HepG2 (cell line): ENCODE data around the gene CDC42BPG. TPM values are rescaled to one million over a fixed set of nuclear protein-coding genes. Genes with fewer than 3 reads are reported as not detected.

Experiments
- ATAC-seq: fragments of 200-7000 bp; cut with Tn5 transposase; 3 replicates; pipeline ENCODE4 v1.9.1; 2020; ENCODE audit warnings: mild to moderate bottlenecking, moderate library complexity
- BruUV-seq: library from RNA; stranded (reverse); fragments of 400-500 nt; replicated peaks from 2 replicates; lab custom pipeline; 2021; lab: Mats Ljungman, UMichigan
- CTCF ChIA-PET: fragments of 300-600 bp; formaldehyde crosslinking; extraction: SDS; loops from one replicate; lab custom pipeline; 2021; ENCODE audit warnings: low total read pairs, inconsistent platforms, low intra/inter-chr PET ratio; lab: Yijun Ruan, JAX
- POLR2A ChIA-PET: fragments of 350-600 bp; sonication (Branson Sonifier 250); formaldehyde crosslinking; loops from one replicate; lab custom pipeline; 2020; ENCODE audit warnings: antibody characterized with exemption, inconsistent platforms; lab: Yijun Ruan, JAX
- DNase-seq: peaks from one replicate; pipeline ENCODE4 v3.0.0-alpha.2; 2015; ENCODE audit warnings: low spot score
- FAIRE-seq: peaks from 3 replicates; lab custom pipeline; 2011; peaks lifted over from hg19 to GRCh38; lab: Jason Lieb, UNC
- H2AFZ ChIP-seq: one replicate; pipeline ENCODE4 v1.6.1; 2011; ENCODE audit warnings: low read length, inconsistent platforms
- H3K27ac ChIP-seq: fragments of 300-600 bp; 3 replicates; pipeline ENCODE4 v1.8.0; 2011; ENCODE audit warnings: mixed run types, mild to moderate bottlenecking, mixed read lengths, low read length, inconsistent platforms; ENCODE audit not compliant: insufficient read depth; ENCODE audit errors: extremely low read length
- H3K27me3 ChIP-seq, 2 experiments: fragments of 200-600 bp in 1 of 2; 2 replicates in 1 of 2; 3 replicates in 1 of 2; pipeline versions ENCODE4 v1.6.0 to v1.8.0; 2011; ENCODE audit warnings: low read length in 2 of 2, mild to moderate bottlenecking in 2 of 2, moderate library complexity in 2 of 2, inconsistent platforms in 1 of 2; ENCODE audit not compliant: insufficient read depth in 2 of 2, control insufficient read depth in 1 of 2
- H3K36me3 ChIP-seq, 2 experiments: fragments of 200-600 bp in 1 of 2; replicated peaks in 1 of 2; 2 replicates in 1 of 2; 3 replicates in 1 of 2; pipeline versions ENCODE4 v1.5.1 to v1.8.0; 2011; ENCODE audit warnings: low read length in 2 of 2, inconsistent platforms in 1 of 2; ENCODE audit not compliant: insufficient read depth in 2 of 2, control insufficient read depth in 1 of 2
- H3K4me1 ChIP-seq: 2 replicates; pipeline ENCODE4 v1.5.1; 2012; ENCODE audit warnings: low read length, inconsistent platforms; ENCODE audit not compliant: insufficient read depth
- H3K4me2 ChIP-seq: 2 replicates; pipeline ENCODE4 v1.6.0; 2011; ENCODE audit warnings: low read depth, low read length, inconsistent platforms
- H3K4me3 ChIP-seq, 3 experiments: fragments of 200-600 bp in 1 of 3; sonication (generic), shearing (Covaris generic) in 1 of 3; replicated peaks in 1 of 3; 2 replicates each; pipeline ENCODE4 v1.5.1; 2011 to 2016; ENCODE audit warnings: low read length in 3 of 3, inconsistent platforms in 2 of 3, low read depth in 2 of 3, mild to moderate bottlenecking in 2 of 3, control low read depth in 1 of 3, mixed read lengths in 1 of 3; ENCODE audit not compliant: insufficient read depth in 1 of 3
- H3K79me2 ChIP-seq: one replicate; pipeline ENCODE4 v1.6.1; 2011; ENCODE audit warnings: low read length, inconsistent platforms; ENCODE audit not compliant: insufficient read depth
- H3K9ac ChIP-seq: 2 replicates; pipeline ENCODE4 v1.6.0; 2011; ENCODE audit warnings: mild to moderate bottlenecking, low read depth, low read length, inconsistent platforms; ENCODE audit not compliant: insufficient read depth
- H3K9me3 ChIP-seq: 2 replicates; pipeline ENCODE4 v1.5.1; 2012; ENCODE audit warnings: mild to moderate bottlenecking, low read length
- H4K20me1 ChIP-seq: 2 replicates; pipeline ENCODE4 v1.6.0; 2011; ENCODE audit warnings: inconsistent platforms, mild to moderate bottlenecking, low read length, moderate library complexity; ENCODE audit not compliant: insufficient read depth
- IRF2 ChIP-seq: IDR thresholded peaks from 2 replicates; pipeline ENCODE4 v1.6.1; 2018; ENCODE audit warnings: missing genetic modification reagents, missing compliant biosample characterization
- KMT2A ChIP-seq: sonication (generic); formaldehyde crosslinking; IDR thresholded peaks from 2 replicates; pipeline ENCODE4 v1.4.0; 2020; ENCODE audit warnings: missing genetic modification reagents
- MED1 ChIP-seq: sonication (generic); formaldehyde crosslinking; IDR thresholded peaks from 2 replicates; pipeline ENCODE4 v1.4.0; 2020; ENCODE audit warnings: missing genetic modification reagents
- MED13 ChIP-seq: sonication (generic); formaldehyde crosslinking; IDR thresholded peaks from 2 replicates; pipeline ENCODE4 v1.5.0; 2020; ENCODE audit warnings: missing genetic modification reagents
- MXD1 ChIP-seq: sonication (generic); formaldehyde crosslinking; IDR thresholded peaks from 2 replicates; pipeline ENCODE4 v1.4.0; 2020; ENCODE audit warnings: mild to moderate bottlenecking, missing genetic modification reagents
- NFAT5 ChIP-seq: sonication (generic); formaldehyde crosslinking; IDR thresholded peaks from 2 replicates; pipeline ENCODE4 v1.4.0; 2020; ENCODE audit warnings: missing genetic modification reagents
- PHF8 ChIP-seq: sonication (generic); formaldehyde crosslinking; IDR thresholded peaks from 2 replicates; pipeline ENCODE4 v1.5.0; 2020; ENCODE audit warnings: missing genetic modification reagents
- ZFP36L1 ChIP-seq: sonication (generic); formaldehyde crosslinking; IDR thresholded peaks from 2 replicates; pipeline ENCODE4 v1.8.0; 2022; ENCODE audit warnings: mild to moderate bottlenecking, missing genetic modification reagents, moderate library complexity
- ZNF574 ChIP-seq: sonication (generic); formaldehyde crosslinking; IDR thresholded peaks from 2 replicates; pipeline ENCODE4 v1.4.0; 2020; ENCODE audit warnings: missing genetic modification reagents
- ZNF589 ChIP-seq: sonication (generic); formaldehyde crosslinking; conservative IDR thresholded peaks from 2 replicates; pipeline ENCODE4 v1.8.0; 2022; ENCODE audit warnings: mild to moderate bottlenecking, moderate library complexity, missing genetic modification reagents
- ZNF598 ChIP-seq: sonication (generic); formaldehyde crosslinking; IDR thresholded peaks from 2 replicates; pipeline ENCODE4 v1.5.1; 2020; ENCODE audit warnings: mild to moderate bottlenecking, missing genetic modification reagents, borderline replicate concordance
- ZNF703 ChIP-seq: sonication (generic); formaldehyde crosslinking; IDR thresholded peaks from 2 replicates; pipeline ENCODE4 v1.5.1; 2020; ENCODE audit warnings: missing genetic modification reagents, mild to moderate bottlenecking, moderate library complexity, borderline replicate concordance
- ZNF83 ChIP-seq: sonication (generic); formaldehyde crosslinking; IDR thresholded peaks from 2 replicates; pipeline ENCODE4 v1.4.0; 2020; ENCODE audit warnings: missing genetic modification reagents, mild to moderate bottlenecking, borderline replicate concordance
- ZSCAN5A ChIP-seq: sonication (generic); formaldehyde crosslinking; IDR thresholded peaks from 2 replicates; pipeline ENCODE4 v1.8.0; 2022; ENCODE audit warnings: mild to moderate bottlenecking, missing genetic modification reagents, borderline replicate concordance
- WGBS: methylation state at CpG from one replicate; pipeline ENCODE4 v1.1.6; 2017; ENCODE audit warnings: low lambda C conversion rate; 5-methylcytosine and 5-hydroxymethylcytosine counted together
- in situ Hi-C: cut with HindIII; loops from 2 replicates; pipeline ENCODE4 v1.10.0; 2017; ENCODE audit warnings: low pct_unique_long_range_greater_than_20kb; ENCODE audit not compliant: extremely low pct_ligation_motif_present
- intact Hi-C: fragments of 100-400 bp; cut with micrococcal nuclease; formaldehyde crosslinking; loops from one replicate; pipeline ENCODE4 v1.10.0; 2022; ENCODE audit not compliant: unreplicated experiment
- polyA plus RNA-seq, 8 experiments: library from polyadenylated mRNA; depleted of rRNA in 3 of 8; stranded (reverse) in 7 of 8; unstranded in 1 of 8; fragments of >200 nt; fragmentation: Illumina TruSeq in 4 of 8; extraction: Trizol in 4 of 8; gene quantifications; 2 replicates each; pipeline versions ENCODE4 v1.2.1 to v1.2.3, GENCODE V29; 2011 to 2016; ENCODE audit warnings: low read depth in 4 of 8, missing spikeins in 1 of 8, mixed read lengths in 1 of 8; ENCODE audit not compliant: insufficient read depth in 1 of 8
- total RNA-seq, 5 experiments: library from RNA; depleted of rRNA; stranded (reverse); fragments of >200 nt; fragmentation: Illumina TruSeq; extraction: Trizol; gene quantifications; 2 replicates each; pipeline ENCODE4 v1.2.3, GENCODE V29; 2016; ENCODE audit warnings: low read depth in 1 of 5

Gene CDC42BPG
- total and polyA plus RNA-seq, 2 of the 13 experiments (the other 11 are each of a cell fraction or from before 2014, with no cell fraction given): 0.55 to 1.4 TPM

GRCh38 chr11:64876835-64877341 is 32.4 kb upstream of the CDC42BPG start:
- FAIRE-seq: peak; percentile 59
- no peak for TF ChIP-seq NFAT5
- TF ChIP-seq ZSCAN5A (CRISPR knock-in tag): no peak
- TF ChIP-seq ZNF83 (CRISPR knock-in tag): no peak
- no peak for TF ChIP-seq ZNF703 (CRISPR knock-in tag)
- TF ChIP-seq ZNF598 (CRISPR knock-in tag): no peak
- TF ChIP-seq MXD1 (CRISPR knock-in tag): no peak
- no peak for TF ChIP-seq IRF2 (CRISPR knock-in tag)
- 0 out of 2 replicates have a peak, but pooled peaks have one; percentile 19 for TF ChIP-seq ZNF574 (CRISPR knock-in tag)
- TF ChIP-seq MED13 (CRISPR knock-in tag): no peak
- no peak for TF ChIP-seq ZNF589 (CRISPR knock-in tag)
- no peak for TF ChIP-seq KMT2A (CRISPR knock-in tag)
- 0 out of 2 replicates have a peak, but pooled peaks have one; percentile 15 for TF ChIP-seq MED1 (CRISPR knock-in tag)
- TF ChIP-seq PHF8: peak; percentile 37
- no peak for TF ChIP-seq ZFP36L1 (CRISPR knock-in tag)

More at GRCh38 chr11:64876835-64877341, 32.4 kb upstream of the CDC42BPG start:
- peak overlapping the region; percentile 83 to 99 (median 98) for H3K4me3 ChIP-seq
- H3K27ac ChIP-seq: peak overlapping the region; percentile 47
- ATAC-seq: peak; percentile 42
- no peaks in the 10 kb centered on the region; a peak in 1 of 5 replicates for H3K27me3 ChIP-seq
- ChIA-PET POLR2A (interaction anchor here (1.1 to 10.4 kb wide), 5 partner anchors 12 to 188 kb away, joined by 3 to 132 read pairs (median 22); no protein-coding TSS in a partner anchor), CTCF (no interaction called here)
- in situ Hi-C loops (no loop called here), intact Hi-C loops (no loop called here)
- peaks cover 42% of the 10 kb centered on the region for H3K79me2 ChIP-seq
- H4K20me1 ChIP-seq: no peaks in the 10 kb centered on the region; the same call in 1 of the 2 replicates
- peak overlapping the region; percentile 98 for H3K4me2 ChIP-seq
- no peak overlapping the region for H2AFZ ChIP-seq
- H3K9me3 ChIP-seq: no peaks in the 10 kb centered on the region
- WGBS: 6% methylated on average over 6 of the region's 14 CpGs
- peaks cover 74% of the 10 kb centered on the region for H3K4me1 ChIP-seq
- H3K36me3 ChIP-seq: peaks cover 0 to 4% of the 10 kb centered on the region in 2 experiments; a peak in 1 of 5 replicates
- peak overlapping the region; percentile 81 for H3K9ac ChIP-seq
- BruUV-seq: no TSS peak
- peak; percentile 39 for DNase-seq
